ENCODE data around the gene B3GAT2.

B3GAT2 gene

DNA sequence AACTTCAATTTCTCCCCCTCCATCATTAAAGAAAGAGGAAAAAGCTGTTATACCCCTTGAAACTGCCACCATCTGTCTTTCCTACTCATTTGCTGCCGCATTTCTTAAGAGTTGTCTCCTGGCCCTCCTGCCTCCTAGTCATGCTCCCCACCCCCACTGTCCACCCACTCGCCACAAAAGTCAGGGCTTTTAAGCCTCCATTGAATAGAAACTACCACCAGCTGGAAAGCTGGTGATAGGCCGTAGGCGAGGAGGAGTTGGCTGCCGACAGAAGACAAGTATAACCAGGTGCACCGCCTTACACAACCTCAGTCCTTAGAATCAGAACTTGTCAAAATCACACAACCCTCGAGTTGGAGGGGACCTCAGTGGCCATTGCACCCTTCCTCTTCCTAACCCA is 67.6 kb downstream of the B3GAT2 start:
- no peak for DNase-seq

GRCh38 chr6:70886661-70887060 is 70.2 kb downstream of the B3GAT2 start:
- no peak for DNase-seq

DNA sequence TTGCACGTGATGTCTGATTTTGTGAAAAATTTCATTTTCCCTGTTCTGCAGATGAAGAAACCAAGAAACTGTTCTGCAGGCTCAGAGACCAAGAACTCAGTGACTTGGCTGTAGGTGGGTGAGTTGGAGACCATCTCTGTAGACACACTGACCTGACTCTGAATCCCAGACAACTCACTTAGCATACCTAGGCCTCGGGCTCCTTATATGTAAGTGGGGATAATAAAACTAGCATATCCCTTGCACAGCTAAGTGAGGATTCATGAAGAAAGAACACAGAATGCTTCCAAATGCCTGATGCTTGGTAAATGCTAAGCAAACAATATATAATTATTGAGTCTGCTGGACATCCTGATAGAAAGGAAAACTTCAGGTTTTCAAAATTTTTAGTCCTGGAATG is 70.8 kb downstream of the B3GAT2 start:
- DNase-seq = no peak

DNA sequence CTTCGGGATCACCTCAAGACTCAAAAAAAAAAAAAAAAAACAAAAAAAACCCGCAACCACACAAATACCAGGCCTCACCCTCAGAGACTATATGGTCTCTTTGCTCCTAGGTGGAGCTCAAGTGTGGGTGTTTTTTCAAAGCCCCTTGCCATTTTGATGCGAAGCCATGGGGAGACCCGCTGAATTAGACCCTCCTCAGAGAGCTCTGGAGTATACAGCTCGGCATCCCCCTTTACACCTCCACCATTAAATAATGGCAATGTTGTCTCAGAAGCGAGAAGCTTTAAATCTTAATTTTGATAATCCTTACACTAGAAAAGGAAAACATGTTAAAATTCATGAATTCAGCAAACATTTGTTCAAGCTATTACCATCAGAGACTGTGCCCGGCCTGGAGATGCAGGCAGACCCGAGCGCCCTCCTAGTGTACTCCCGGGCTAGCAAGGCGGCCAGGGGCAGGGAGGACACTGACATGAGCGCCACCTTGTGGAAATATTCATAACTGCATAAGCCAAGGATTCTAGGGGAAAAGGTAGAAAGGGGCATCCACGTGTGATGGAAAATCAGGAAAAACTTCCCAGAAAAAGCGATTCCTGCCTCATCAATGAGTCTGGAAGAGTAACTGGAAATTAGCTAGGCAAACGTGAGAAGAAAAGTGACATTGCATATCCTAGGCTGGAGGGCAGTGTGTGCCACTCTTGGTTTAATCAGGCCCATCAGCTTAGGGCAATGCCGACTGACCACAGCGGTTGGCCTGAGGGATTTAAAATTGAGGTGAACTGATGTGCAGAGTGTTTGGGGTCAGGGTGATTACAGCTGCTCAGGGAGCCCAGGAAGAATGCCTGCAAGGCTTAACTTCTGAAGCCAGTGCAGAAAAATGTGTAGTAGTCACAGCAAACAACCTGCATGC is 72.5 kb downstream of the B3GAT2 start:
- DNase-seq = peak; percentile 59

GRCh38 chr6:70879496-70879895 is 77.4 kb downstream of the B3GAT2 start:
- DNase-seq = no peak

DNA sequence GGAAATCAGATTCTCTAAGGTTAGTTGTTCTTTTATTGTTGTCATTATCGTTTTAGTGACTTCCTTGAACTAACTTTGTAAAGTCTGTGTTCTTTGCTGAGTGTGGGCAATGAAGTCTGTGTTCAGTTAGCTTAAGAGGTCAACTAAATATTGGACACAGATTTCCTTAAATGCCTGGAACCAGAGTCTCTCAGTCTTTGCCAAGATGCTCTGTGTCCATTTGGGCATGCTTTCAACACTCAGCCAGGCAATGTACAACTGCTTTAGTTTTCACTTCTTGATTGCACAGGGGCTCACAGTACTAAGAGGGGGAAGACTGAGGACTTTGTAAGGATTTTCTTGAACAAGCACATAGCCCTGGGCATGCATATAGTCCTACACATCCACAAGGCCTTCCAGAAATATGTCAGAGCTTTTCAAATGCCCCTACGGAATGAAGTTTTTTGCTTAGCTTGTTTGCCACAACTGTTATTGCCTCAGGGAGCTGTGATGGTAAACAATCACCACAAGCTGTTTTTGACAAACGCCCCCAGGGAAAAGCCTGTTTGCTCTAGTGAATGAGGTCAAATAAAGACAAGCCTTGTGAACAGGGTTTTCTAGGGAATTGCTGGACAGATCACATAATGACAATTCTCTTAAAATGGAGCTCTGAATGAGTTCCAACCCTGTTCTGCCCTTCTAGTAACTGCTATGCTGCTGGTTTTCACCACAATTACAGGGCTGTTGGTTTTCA is 82.5 kb downstream of the B3GAT2 start:
- no peak for DNase-seq

- no peak for DNase-seq
These were observed 84.4 kb downstream of the B3GAT2 start for GRCh38 chr6:70872469-70872868.

GRCh38 chr6:70864401-70864800 is 92.5 kb downstream of the B3GAT2 start:
- DNase-seq = no peak

- no peak for DNase-seq
These were observed 93.5 kb downstream of the B3GAT2 start for GRCh38 chr6:70863343-70863742.

- no peak for DNase-seq
These were observed 95.9 kb downstream of the B3GAT2 start for GRCh38 chr6:70860920-70861319.

DNA sequence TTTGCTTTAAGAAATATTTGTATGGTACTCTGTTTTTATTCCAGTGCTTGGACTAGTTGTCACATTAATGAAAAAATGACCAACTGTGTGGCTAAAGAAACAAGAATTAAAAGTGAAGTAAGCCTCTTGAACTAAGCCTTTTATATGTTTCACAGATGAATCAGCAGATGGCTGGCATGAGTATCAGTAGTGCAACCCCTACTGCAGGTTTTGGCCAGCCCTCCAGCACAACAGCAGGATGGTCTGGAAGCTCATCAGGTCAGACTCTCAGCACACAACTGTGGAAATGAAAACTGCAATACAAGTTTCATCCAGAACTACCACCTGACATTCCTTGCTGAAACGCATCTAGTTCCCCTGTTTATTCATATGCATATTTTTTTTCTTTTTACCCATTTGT is 96.8 kb downstream of the B3GAT2 start:
- no peak for DNase-seq

- DNase-seq = no peak
These were observed 99.3 kb downstream of the B3GAT2 start for GRCh38 chr6:70857387-70858077.

GRCh38 chr6:70852667-70853246 is 104.1 kb downstream of the B3GAT2 start:
- no peak for DNase-seq

DNA sequence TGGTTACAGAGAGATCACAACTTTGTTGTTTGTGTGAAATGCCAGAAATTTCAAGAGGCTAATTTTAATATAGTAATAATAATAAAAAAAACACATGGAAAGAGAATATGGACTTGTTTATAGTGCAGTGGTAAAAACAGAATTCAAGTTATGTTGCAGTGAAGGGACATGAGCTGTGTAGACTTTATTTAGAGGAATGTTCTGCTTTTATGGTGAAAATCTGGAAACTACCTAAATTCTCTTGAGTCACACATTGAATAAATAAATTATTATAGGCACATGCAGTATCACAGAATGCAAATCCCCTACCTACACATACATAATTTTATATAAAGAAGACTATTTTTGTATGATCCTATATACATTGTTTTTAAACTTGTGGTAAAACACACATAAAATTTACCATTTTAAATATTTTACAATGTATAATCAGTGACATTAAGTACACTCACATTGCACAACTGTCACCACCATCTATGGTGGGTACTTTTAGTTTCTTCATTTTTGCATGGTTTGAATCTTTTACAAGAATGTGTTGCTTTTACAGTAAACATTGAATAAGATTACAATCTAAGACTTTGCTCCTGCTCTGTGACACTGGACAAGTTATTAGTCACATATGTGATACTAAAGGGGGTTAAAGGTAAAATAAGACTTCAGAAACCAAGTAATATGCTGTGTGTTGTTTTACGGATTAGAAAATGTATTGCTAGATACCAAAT is 107.4 kb downstream of the B3GAT2 start:
- no peak for DNase-seq

- DNase-seq = no peak
These were observed 109.5 kb downstream of the B3GAT2 start for GRCh38 chr6:70847106-70848084.

DNA sequence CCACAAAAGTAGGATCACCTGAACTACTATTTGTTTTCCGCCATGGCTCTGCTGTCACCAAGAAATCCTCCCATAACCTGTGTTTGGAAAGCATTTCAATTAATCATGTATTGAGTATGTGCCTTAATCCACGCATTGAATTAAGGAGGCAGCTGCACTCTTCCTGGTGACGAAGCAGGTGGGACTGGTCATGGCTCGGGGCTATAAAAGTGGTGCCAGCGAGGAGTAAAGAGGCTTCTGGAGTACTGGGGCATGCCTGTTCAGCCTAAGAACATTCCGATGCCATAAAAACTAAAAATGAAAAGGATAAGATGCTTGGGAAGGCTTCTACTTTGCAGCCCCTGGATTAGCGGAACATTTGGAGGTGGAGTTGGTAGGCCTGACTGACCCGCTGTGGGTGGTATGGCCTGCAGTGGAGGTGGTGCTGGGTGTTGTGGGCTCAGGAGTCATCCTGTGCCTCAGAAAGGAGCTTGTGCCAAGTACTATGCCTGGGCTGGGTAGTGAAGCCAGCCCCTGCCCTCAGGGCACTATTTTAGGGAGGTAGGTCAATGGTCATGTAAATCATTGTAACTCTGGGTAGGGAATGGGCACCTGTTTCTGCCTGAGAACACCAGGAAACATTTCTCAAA is 110.5 kb downstream of the B3GAT2 start:
- no peak for DNase-seq

DNA sequence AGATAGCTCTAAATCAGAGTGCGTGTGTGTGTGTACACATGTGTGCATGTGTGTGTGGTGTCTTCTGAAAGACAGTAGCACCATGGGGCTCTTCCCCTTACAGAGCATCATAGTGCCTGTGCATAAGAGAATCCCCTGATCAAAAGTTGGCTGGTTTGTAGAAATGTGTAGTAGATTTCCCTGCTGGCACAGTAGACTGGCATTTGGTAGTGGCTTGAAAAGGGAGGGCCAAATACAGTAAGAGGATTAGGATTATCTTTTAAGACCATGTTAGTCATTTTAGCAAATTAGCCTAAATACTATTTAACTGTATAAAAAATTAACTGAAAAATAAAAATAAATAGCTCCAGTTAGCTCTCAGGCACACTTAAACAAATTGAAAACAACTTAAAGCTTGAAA is 112.6 kb downstream of the B3GAT2 start:
- DNase-seq = no peak

GRCh38 chr6:70843328-70843918 is 113.4 kb downstream of the B3GAT2 start:
- DNase-seq = no peak

- DNase-seq = no peak
These were observed 114.3 kb downstream of the B3GAT2 start for GRCh38 chr6:70842541-70842940.

DNA sequence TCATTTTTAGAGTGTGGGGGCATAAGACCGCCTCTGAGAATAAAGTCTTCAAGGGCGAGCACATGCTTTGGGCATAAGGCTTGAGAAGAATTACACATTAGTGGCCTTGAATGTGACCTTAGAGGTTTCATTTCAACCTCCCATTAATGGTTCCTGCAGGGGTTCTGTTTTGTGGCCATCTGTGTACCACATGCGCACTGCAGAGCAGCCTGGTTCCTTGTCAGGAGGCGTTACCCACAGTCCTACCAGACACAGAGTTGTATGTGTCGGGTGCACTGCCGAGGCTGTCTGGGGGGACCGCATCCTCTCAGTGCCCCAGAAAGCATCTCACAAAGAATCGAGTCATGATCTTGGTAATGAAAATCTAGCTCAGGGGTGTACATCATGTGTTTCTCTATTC is 115.7 kb downstream of the B3GAT2 start:
- no peak for DNase-seq

Measured in effector CD4-positive, alpha-beta T cell (primary cell).